Testis (tissue), 3 donors: ENCODE measurements around the gene FYN. TPM values are rescaled to one million over a fixed set of nuclear protein-coding genes. Genes with fewer than 3 reads are reported as not detected.

Experiments
- DNase-seq: peaks from one replicate; pipeline ENCODE4 v3.0.0-alpha.2; 2019
- H3K27ac ChIP-seq, 2 donors: fragments of 200-600 bp; sonication (generic); one replicate each; pipeline ENCODE4 v1.5.1; 2019
- H3K27me3 ChIP-seq: fragments of 200-600 bp; sonication (generic); one replicate; pipeline ENCODE4 v1.5.1; 2019
- H3K36me3 ChIP-seq: fragments of 200-600 bp; sonication (generic); one replicate; pipeline ENCODE4 v1.5.1; 2017; ENCODE audit warnings: low read depth; ENCODE audit errors: missing control alignments
- H3K4me1 ChIP-seq: fragments of 200-600 bp; sonication (generic); one replicate; pipeline ENCODE4 v1.5.1; 2019
- H3K4me3 ChIP-seq, 2 donors: fragments of 200-600 bp; sonication (generic); one replicate each; pipeline ENCODE4 v1.5.1; 2017 to 2019
- H3K9me3 ChIP-seq: fragments of 200-600 bp; sonication (generic); one replicate; pipeline ENCODE4 v1.5.1; 2017
- CTCF ChIP-seq, 3 experiments: fragments of 450-650 bp in 2 of 3; fragments of 200-600 bp in 1 of 3; sonication (generic) in 1 of 3; IDR thresholded peaks; one replicate each; pipeline ENCODE4 v1.5.1; 2016 to 2019; ENCODE audit warnings: antibody characterized with exemption in 3 of 3, mild to moderate bottlenecking in 2 of 3, moderate library complexity in 1 of 3
- POLR2A ChIP-seq: fragments of 450-650 bp; IDR thresholded peaks from one replicate; pipeline ENCODE4 v1.6.1; 2017; ENCODE audit warnings: antibody characterized with exemption, mild to moderate bottlenecking, moderate library complexity
- WGBS, 2 donors: methylation state at CpG; one replicate each; pipeline ENCODE4 v1.1.5; 2018; 5-methylcytosine and 5-hydroxymethylcytosine counted together
- intact Hi-C: fragments of 100-400 bp; cut with DNase I; formaldehyde crosslinking; loops from one replicate; pipeline ENCODE4 v1.15.1; 2023; ENCODE audit warnings: low total_unique reads
- polyA plus RNA-seq: library from polyadenylated mRNA; stranded (reverse); fragments of 350-450 nt; fragmentation: Illumina TruSeq; extraction: RNeasy Lipid Tissue Mini Kit (QIAGEN cat#74804); gene quantifications from one replicate; pipeline ENCODE4 v1.2.3, GENCODE V29; 2014; ENCODE audit warnings: low read depth, low replicate concordance; ENCODE audit not compliant: insufficient read depth
- total RNA-seq, 2 donors: library from RNA; depleted of rRNA; stranded (reverse); fragments of >200 nt; gene quantifications; one replicate each; pipeline ENCODE4 v1.2.3, GENCODE V29; 2016

Gene FYN
- total and polyA plus RNA-seq, 3 donors from 2014 or later, result 74.0 to 145 (median 104) TPM

GRCh38 chr6:111804627-111805235, 68.5 kb downstream of the FYN start:
- Histone ChIP-seq H3K27me3 (no peaks in the 10 kb centered on the region), H3K36me3 (no peaks in the 10 kb centered on the region), H3K4me3 (no peak overlapping the region), H3K4me1 (peaks cover 5% of the 10 kb centered on the region), H3K27ac (no peak overlapping the region), H3K9me3 (no peaks in the 10 kb centered on the region)
- intact Hi-C loops, result no loop called here
- WGBS, 2 donors, result 68 to 72% methylated on average over 8 of the region's 8 CpGs
- TF ChIP-seq CTCF (IDR thresholded peaks at IDR 0.05), result no peak
- no peak for TF ChIP-seq POLR2A
- DNase-seq, result no peak

- H3K9me3 ChIP-seq, result no peaks in the 10 kb centered on the region
- WGBS, 2 donors, result 80 to 83% methylated on average over 5 of the region's 5 CpGs
- intact Hi-C loops, result no loop called here
- no peaks in the 10 kb centered on the region for H3K36me3 ChIP-seq
- H3K27ac ChIP-seq, result no peak overlapping the region
- TF ChIP-seq CTCF (IDR thresholded peaks at IDR 0.05) (no peak), POLR2A (no peak)
- no peak overlapping the region for H3K4me3 ChIP-seq
- no peak for DNase-seq
- no peaks in the 10 kb centered on the region for H3K27me3 ChIP-seq
- peaks cover 5% of the 10 kb centered on the region for H3K4me1 ChIP-seq
Measured at GRCh38 chr6:111803804-111804203, 69.4 kb downstream of the FYN start.

- Histone ChIP-seq H3K27me3 (no peaks in the 10 kb centered on the region), H3K4me3 (no peak overlapping the region), H3K9me3 (no peaks in the 10 kb centered on the region), H3K27ac (no peak overlapping the region), H3K36me3 (no peaks in the 10 kb centered on the region), H3K4me1 (peaks cover 5% of the 10 kb centered on the region)
- no peak for DNase-seq
- WGBS, 2 donors, result 88 to 90% methylated on average over 1 of the region's 1 CpG
- TF ChIP-seq CTCF (IDR thresholded peaks at IDR 0.05) (no peak), POLR2A (no peak)
- intact Hi-C loops, result no loop called here
Measured at GRCh38 chr6:111803371-111803770, 69.9 kb downstream of the FYN start.

GRCh38 chr6:111802720-111803330, 70.4 kb downstream of the FYN start:
- intact Hi-C loops, result no loop called here
- TF ChIP-seq CTCF (IDR thresholded peaks at IDR 0.05) (no peak), POLR2A (no peak)
- WGBS, 2 donors, result 86 to 90% methylated on average over 2 of the region's 2 CpGs
- Histone ChIP-seq H3K36me3 (no peaks in the 10 kb centered on the region), H3K27me3 (no peaks in the 10 kb centered on the region), H3K4me1 (peaks cover 5% of the 10 kb centered on the region), H3K27ac (no peak overlapping the region), H3K9me3 (no peaks in the 10 kb centered on the region), H3K4me3 (no peak overlapping the region)
- DNase-seq, result no peak

- Histone ChIP-seq H3K27ac (no peak overlapping the region), H3K9me3 (no peaks in the 10 kb centered on the region), H3K36me3 (no peaks in the 10 kb centered on the region), H3K4me3 (no peak overlapping the region), H3K4me1 (no peaks in the 10 kb centered on the region), H3K27me3 (no peaks in the 10 kb centered on the region)
- no peak for TF ChIP-seq CTCF (IDR thresholded peaks at IDR 0.05)
- no peak for TF ChIP-seq POLR2A
- intact Hi-C loops, result no loop called here
- DNase-seq, result no peak
Measured at GRCh38 chr6:111802015-111802414, 71.2 kb downstream of the FYN start.
